Smooth muscle cell (in vitro differentiated cells): Measurements from ENCODE around the gene VAMP3. TPM values are rescaled to one million over a fixed set of nuclear protein-coding genes. Genes with fewer than 3 reads are reported as not detected.

Experiments used
- DNase-seq: peaks from one replicate; lab custom pipeline; 2025; ENCODE audit not compliant: unreplicated experiment; lab: John Stamatoyannopoulos, UW
- H2AFZ ChIP-seq: fragments of 200-600 bp; sonication (generic); 2 replicates; pipeline ENCODE4 v1.6.0; 2016; ENCODE audit warnings: antibody characterized with exemption, low read depth, mild to moderate bottlenecking
- H3F3A ChIP-seq: fragments of 200-600 bp; sonication (generic); 2 replicates; pipeline ENCODE4 v1.6.0; 2017; ENCODE audit warnings: antibody characterized with exemption, low read depth
- H3K27ac ChIP-seq: fragments of 200-600 bp; sonication (generic); 2 replicates; pipeline ENCODE4 v1.5.1; 2016; ENCODE audit warnings: low read depth, mild to moderate bottlenecking
- H3K27me3 ChIP-seq: fragments of 200-600 bp; sonication (generic); 2 replicates; pipeline ENCODE4 v1.6.1; 2016; ENCODE audit warnings: low read depth, mild to moderate bottlenecking
- H3K36me3 ChIP-seq: fragments of 200-600 bp; sonication (generic); 2 replicates; pipeline ENCODE4 v1.5.1; 2016; ENCODE audit warnings: low read depth
- H3K4me1 ChIP-seq: fragments of 200-600 bp; sonication (generic); 2 replicates; pipeline ENCODE4 v1.5.1; 2016; ENCODE audit warnings: low read depth
- H3K4me2 ChIP-seq: fragments of 200-600 bp; sonication (generic); 2 replicates; pipeline ENCODE4 v1.6.0; 2016; ENCODE audit warnings: mild to moderate bottlenecking
- H3K4me3 ChIP-seq: fragments of 200-600 bp; sonication (generic); 2 replicates; pipeline ENCODE4 v1.5.1; 2016; ENCODE audit warnings: mild to moderate bottlenecking
- H3K79me2 ChIP-seq: fragments of 200-600 bp; sonication (generic); 2 replicates; pipeline ENCODE4 v1.6.0; 2016; ENCODE audit warnings: low read depth, mild to moderate bottlenecking
- H3K9ac ChIP-seq: fragments of 200-600 bp; sonication (generic); 2 replicates; pipeline ENCODE4 v1.6.0; 2016; ENCODE audit warnings: low read depth
- H3K9me3 ChIP-seq: fragments of 200-600 bp; sonication (generic); replicated peaks from 2 replicates; pipeline ENCODE4 v1.5.1; 2016; ENCODE audit warnings: low read depth
- H4K20me1 ChIP-seq: fragments of 200-600 bp; sonication (generic); 2 replicates; pipeline ENCODE4 v1.6.0; 2016; ENCODE audit warnings: low read depth
- CTCF ChIP-seq: fragments of 200-600 bp; sonication (generic); IDR thresholded peaks from 2 replicates; pipeline ENCODE4 v1.5.1; 2017; ENCODE audit warnings: borderline replicate concordance, mild to moderate bottlenecking, antibody characterized with exemption; ENCODE audit not compliant: insufficient read depth, poor library complexity, severe bottlenecking
- WGBS: methylation state at CpG from one replicate; pipeline ENCODE4 v1.1.7; 2016; ENCODE audit warnings: low lambda C conversion rate; 5-methylcytosine and 5-hydroxymethylcytosine counted together
- polyA plus RNA-seq: library from polyadenylated mRNA; unstranded; fragments of >200 nt; fragmentation: Nextera tagmentation; extraction: Ambion mirVana; gene quantifications from 2 replicates; pipeline ENCODE4 v1.2.1, GENCODE V29; 2016
- total RNA-seq: library from RNA; depleted of rRNA; stranded (reverse); fragments of >200 nt; gene quantifications from 2 replicates; pipeline ENCODE4 v1.2.3, GENCODE V29; 2014

Gene VAMP3
- total and polyA plus RNA-seq, 2 experiments from 2014 or later = 97.4 to 146 TPM

DNA sequence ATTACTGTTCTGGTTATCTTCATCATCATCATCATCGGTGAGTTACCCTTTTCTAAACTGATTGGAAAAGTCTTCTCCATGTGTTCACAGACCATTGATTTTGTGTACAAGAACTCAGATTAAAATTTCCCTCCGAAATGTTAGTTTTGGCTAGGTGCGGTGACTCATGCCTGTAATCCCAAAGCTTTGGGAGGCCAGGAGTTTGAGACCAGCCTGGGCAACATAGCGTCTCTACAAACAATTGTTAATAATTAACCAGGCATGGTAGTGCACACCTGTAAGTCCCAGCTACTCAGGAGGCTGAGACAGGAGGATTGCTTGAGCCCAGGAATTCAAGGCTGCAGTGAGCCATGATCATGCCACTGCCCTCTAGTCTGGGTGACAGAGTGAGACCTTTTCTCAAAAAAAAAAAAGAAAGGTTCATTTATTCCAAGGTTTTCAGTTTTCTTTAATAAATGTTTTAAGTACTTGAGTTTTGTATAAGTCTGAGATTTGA lies 7.1 kb downstream of the VAMP3 start:
- Histone ChIP-seq H3K9ac (no peak overlapping the region), H4K20me1 (peaks cover 34% of the 10 kb centered on the region), H3K79me2 (peaks cover 35% of the 10 kb centered on the region), H3K4me1 (no peaks in the 10 kb centered on the region), H3K36me3 (peaks cover 6% of the 10 kb centered on the region), H3F3A (peaks cover 16% of the 10 kb centered on the region), H3K27ac (no peak overlapping the region), H3K27me3 (no peaks in the 10 kb centered on the region), H3K9me3 (no peaks in the 10 kb centered on the region), H3K4me2 (no peak overlapping the region), H3K4me3 (no peak overlapping the region), H2AFZ (no peak overlapping the region)
- TF ChIP-seq CTCF = no peak
- 97% methylated on average over 4 of the region's 4 CpGs for WGBS
- no peak for DNase-seq

GRCh38 chr1:7780976-7781375 lies 9.9 kb downstream of the VAMP3 start:
- H3K4me3 ChIP-seq = no peak overlapping the region
- H3K27ac ChIP-seq = no peak overlapping the region
- H3K9me3 ChIP-seq = no peaks in the 10 kb centered on the region
- no peak for DNase-seq
- 92% methylated on average over 9 of the region's 9 CpGs for WGBS
- H3K4me2 ChIP-seq = no peak overlapping the region
- peaks cover 16% of the 10 kb centered on the region for H4K20me1 ChIP-seq
- H3K9ac ChIP-seq = no peak overlapping the region
- H3K36me3 ChIP-seq = peaks cover 6% of the 10 kb centered on the region
- H3K27me3 ChIP-seq = no peaks in the 10 kb centered on the region
- peaks cover 7% of the 10 kb centered on the region for H3K79me2 ChIP-seq
- H3F3A ChIP-seq = peaks cover 17% of the 10 kb centered on the region
- H2AFZ ChIP-seq = no peak overlapping the region
- TF ChIP-seq CTCF = no peak
- no peaks in the 10 kb centered on the region for H3K4me1 ChIP-seq

DNA sequence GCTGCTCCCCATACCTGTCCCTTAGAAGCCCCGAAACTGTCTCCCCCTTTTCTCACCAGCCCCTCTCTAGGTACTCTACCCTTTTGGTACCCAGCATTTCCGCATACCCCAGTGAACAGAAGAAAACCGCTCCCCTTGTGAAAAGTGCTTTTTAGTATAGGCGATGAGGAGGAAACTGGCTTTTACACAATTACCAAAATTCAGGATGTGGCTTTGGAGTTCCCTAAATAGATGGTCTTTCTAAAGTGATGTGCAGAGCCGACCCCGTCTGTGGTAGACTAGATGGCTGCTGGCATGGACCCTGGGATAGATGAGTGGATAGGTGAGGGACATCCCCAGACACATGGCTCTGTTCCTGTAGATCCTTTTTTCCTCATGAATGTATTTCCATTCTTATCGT lies 10.4 kb downstream of the VAMP3 start:
- Histone ChIP-seq H3K36me3 (peaks cover 6% of the 10 kb centered on the region), H2AFZ (no peak overlapping the region), H3K4me2 (no peak overlapping the region), H3K4me1 (no peaks in the 10 kb centered on the region), H4K20me1 (peaks cover 11% of the 10 kb centered on the region), H3F3A (peaks cover 17% of the 10 kb centered on the region), H3K9ac (no peak overlapping the region), H3K79me2 (peaks cover 1% of the 10 kb centered on the region), H3K4me3 (no peak overlapping the region), H3K9me3 (no peaks in the 10 kb centered on the region), H3K27me3 (no peaks in the 10 kb centered on the region), H3K27ac (no peak overlapping the region)
- DNase-seq = no peak
- 84% methylated on average over 7 of the region's 7 CpGs for WGBS
- no peak for TF ChIP-seq CTCF

- Histone ChIP-seq H4K20me1 (peaks cover 6% of the 10 kb centered on the region), H3F3A (peaks cover 17% of the 10 kb centered on the region), H3K36me3 (peaks cover 6% of the 10 kb centered on the region), H3K27ac (no peak overlapping the region), H3K4me2 (no peak overlapping the region), H3K27me3 (no peaks in the 10 kb centered on the region), H3K4me1 (no peaks in the 10 kb centered on the region), H3K4me3 (no peak overlapping the region), H3K9me3 (no peaks in the 10 kb centered on the region), H3K9ac (no peak overlapping the region), H2AFZ (no peak overlapping the region), H3K79me2 (no peaks in the 10 kb centered on the region)
- TF ChIP-seq CTCF = no peak
- DNase-seq = no peak
- 94% methylated on average over 16 of the region's 16 CpGs for WGBS
Measured at GRCh38 chr1:7781923-7782495, 10.9 kb downstream of the VAMP3 start.
